SK-N-DZ (cell line): ENCODE results near the gene CD1B.
"Not testable (repeated sequence)": the region's sequence is repeated elsewhere in the genome, so short reads cannot be mapped to it uniquely, and the experiment has no call there.

Source experiments
- DNase-seq: peaks from one replicate; pipeline ENCODE4 v3.0.0-alpha.2; 2015; ENCODE audit warnings: low spot score

CD1B gene

GRCh38 chr1:158329300-158329699 is 2.0 kb downstream of the CD1B start:
- DNase-seq: no peak

DNA sequence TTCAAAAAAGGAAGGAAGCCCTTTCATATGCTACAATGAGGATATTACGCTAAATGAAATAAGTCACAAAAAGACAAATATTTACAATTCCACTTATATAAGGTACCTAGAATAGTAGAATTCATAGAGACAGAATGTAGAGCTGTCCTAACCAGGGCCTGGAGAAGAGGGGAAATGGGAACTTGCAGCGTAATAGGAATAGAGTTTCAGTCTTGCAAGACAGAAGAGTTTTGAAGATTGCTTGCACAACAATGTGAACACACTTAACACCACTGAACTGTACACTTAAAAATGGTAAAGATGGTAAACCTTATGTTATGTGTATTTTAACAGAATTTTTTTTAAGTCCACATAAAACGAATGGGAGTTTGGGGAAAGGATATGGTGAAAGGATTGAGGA is 2.9 kb downstream of the CD1B start:
- DNase-seq: no peak

DNA sequence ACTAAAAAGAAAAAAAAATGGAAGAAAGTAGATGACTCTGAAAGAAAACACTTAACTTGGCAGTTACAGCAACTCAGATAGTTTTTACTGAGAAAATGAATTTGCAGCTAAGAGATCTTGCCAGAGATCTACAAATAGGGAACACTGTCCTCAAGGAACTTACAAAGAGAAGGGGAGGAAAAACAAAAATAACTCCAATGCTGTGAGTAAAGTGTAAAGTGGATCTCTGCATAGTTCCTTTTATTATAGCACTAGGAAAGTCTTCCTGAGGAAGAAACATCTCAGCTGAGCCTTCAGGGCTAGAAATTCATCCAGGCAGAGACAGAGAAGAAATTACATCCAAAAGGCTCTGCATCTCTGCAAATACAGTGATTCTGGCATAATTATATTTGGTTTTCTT is 3.9 kb downstream of the CD1B start:
- DNase-seq: no peak

DNA sequence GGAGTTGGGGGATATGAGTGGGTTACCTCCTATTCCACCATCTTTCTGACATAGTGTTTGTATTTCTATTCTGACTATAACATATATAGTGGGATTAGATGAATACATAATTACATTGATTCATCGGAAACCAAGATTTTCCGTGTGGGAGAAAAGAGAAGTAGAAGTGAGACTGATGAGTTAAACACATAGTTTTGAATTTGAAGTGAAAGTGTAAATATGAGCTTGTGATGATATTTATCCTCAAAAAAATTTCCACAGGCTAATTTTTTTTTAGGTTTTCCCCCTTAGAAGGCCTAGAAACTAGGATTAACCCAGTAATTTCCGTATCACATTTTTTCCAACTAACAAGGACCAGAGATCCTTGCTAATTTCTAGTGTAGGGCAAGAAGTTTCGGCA is 6.9 kb downstream of the CD1B start:
- DNase-seq: no peak

DNA sequence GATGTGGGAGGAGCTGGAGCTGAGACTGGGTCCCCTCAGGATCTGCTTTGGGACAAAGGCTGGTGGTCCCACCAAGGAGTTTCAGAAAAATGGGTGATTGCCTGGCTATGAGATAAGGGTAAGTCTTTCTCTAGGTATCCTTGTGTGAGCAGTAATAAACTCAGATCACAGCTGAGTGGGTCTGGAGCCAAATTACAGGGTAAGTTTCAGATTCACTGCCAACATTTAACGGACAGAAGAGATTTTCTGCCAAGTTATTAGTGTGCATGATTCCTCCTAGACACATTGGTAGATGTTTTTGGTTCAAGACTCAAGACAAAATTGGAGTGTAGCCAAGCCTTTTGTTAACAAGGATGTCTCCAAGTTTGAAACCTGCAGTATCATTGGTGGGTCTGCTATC is 7.5 kb downstream of the CD1B start:
- DNase-seq: no peak

DNA sequence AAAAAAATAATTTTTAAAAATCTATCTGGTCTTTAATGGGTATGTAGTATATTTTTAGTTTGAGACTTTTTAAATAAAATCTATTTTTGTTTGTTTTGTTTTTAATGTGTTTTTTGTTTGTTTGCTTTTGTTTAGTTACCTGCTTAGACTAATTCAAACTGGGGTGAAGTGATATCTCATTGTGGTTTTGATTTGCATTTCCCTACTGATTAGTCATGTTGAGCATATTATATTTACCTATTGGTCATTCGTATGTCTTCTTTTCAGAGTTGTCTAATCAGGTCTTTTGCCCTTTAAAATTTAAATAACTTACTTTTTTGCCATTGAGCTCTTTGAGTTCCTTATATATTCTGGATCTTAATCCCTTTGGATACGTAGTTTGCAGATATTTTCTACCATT is 20.3 kb downstream of the CD1B start:
- DNase-seq: no peak

GRCh38 chr1:158310623-158311022 is 20.7 kb downstream of the CD1B start:
- no peak for DNase-seq

DNA sequence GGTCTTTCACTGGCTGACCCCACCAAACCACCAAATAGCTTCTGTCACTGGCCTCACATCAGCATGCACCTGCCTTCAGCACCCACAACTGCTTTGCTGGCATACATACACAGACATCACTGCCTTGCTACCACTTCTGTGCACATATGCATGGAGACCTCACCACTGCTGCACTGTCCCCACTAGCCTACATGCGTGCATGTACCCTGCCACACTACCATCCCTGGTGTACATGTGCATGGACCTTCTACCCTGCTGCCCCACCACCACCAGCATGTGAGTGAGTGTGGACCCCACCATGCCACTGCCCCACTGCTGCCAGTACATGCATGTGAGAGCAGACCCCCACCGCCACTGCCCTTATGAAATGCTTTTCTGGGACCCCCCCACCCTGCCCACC is 35.5 kb downstream of the CD1B start:
- no peak for DNase-seq

GRCh38 chr1:158290321-158290844 is 40.9 kb downstream of the CD1B start:
- no peak for DNase-seq

- no peak for DNase-seq
Observed at GRCh38 chr1:158289811-158290210, 41.5 kb downstream of the CD1B start, which contains the start of gene CD1C. TSS of gene CD1C (plus strand) at chr1:158289923. CDS start at chr1:158290065, 142 bp downstream.

- DNase-seq: no peak
Observed at GRCh38 chr1:158286941-158287346, 44.4 kb downstream of the CD1B start.

- no peak for DNase-seq
Observed at GRCh38 chr1:158286487-158286886, 44.8 kb downstream of the CD1B start.

DNA sequence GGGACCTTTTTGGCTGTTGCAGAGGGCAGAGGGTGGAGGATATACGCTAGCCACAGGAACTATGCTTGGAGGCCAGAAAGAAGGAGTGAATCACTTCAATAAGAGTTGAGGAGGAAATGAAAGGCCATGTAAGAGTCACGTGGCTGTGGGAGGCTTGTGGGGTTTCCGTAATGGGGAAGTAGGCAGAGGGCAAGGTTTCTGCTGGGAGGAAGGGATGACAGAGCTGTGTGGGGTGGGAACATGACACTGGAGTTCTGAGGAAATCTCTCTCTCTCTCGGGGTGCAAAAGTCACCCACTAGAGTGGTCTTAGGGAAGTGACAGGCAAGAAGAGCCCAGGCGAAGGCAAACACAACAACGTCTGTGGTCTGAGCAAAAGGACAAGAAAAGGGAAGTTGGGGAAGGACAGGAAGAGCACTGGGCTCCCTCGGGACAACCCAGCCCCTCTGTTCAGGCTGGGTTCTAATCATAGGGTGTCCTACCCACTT is 45.5 kb downstream of the CD1B start:
- DNase-seq: no peak

GRCh38 chr1:158283965-158284364 is 47.4 kb downstream of the CD1B start:
- DNase-seq: no peak

GRCh38 chr1:158282421-158282820 is 48.9 kb downstream of the CD1B start:
- not testable (repeated sequence) for DNase-seq
